AG09319 (cell line): ENCODE results near the gene EMSY.
"Not testable (repeated sequence)": the region's sequence is repeated elsewhere in the genome, so short reads cannot be mapped to it uniquely, and the experiment has no call there.

Source experiments
- DNase-seq: peaks from one replicate; pipeline ENCODE4 v3.0.0-alpha.2; 2010; ENCODE audit warnings: low read depth; ENCODE audit errors: extremely low read depth
- TF ChIP-seq, protein P1 (sequence below): IDR thresholded peaks from 2 replicates; pipeline ENCODE4 v1.5.1; 2011; ENCODE audit warnings: low read depth, mild to moderate bottlenecking, inconsistent platforms, low read length, moderate library complexity

EMSY gene

DNA sequence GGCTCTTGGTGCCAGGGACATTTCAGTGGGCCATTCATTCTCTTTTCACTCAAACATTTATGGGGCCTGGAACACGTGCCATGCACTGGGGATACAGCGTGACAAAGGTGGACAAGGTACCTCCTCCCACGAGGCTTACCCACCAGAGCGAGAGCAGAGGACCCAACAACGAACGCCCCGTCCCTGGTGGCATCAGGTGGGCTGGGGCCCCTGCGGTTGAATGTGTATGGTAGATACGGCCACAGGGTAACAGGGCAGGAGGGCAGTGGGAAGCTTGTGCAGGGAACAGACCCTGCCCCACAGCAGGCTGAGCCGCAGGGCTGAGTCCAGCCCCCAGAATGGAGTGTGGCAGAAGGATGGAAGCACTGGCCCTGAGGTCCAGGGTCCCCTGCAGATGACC, 144.7 kb downstream of the EMSY start:
- no peak for DNase-seq
- TF ChIP-seq, protein P1, sequence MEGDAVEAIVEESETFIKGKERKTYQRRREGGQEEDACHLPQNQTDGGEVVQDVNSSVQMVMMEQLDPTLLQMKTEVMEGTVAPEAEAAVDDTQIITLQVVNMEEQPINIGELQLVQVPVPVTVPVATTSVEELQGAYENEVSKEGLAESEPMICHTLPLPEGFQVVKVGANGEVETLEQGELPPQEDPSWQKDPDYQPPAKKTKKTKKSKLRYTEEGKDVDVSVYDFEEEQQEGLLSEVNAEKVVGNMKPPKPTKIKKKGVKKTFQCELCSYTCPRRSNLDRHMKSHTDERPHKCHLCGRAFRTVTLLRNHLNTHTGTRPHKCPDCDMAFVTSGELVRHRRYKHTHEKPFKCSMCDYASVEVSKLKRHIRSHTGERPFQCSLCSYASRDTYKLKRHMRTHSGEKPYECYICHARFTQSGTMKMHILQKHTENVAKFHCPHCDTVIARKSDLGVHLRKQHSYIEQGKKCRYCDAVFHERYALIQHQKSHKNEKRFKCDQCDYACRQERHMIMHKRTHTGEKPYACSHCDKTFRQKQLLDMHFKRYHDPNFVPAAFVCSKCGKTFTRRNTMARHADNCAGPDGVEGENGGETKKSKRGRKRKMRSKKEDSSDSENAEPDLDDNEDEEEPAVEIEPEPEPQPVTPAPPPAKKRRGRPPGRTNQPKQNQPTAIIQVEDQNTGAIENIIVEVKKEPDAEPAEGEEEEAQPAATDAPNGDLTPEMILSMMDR, result no peak

DNA sequence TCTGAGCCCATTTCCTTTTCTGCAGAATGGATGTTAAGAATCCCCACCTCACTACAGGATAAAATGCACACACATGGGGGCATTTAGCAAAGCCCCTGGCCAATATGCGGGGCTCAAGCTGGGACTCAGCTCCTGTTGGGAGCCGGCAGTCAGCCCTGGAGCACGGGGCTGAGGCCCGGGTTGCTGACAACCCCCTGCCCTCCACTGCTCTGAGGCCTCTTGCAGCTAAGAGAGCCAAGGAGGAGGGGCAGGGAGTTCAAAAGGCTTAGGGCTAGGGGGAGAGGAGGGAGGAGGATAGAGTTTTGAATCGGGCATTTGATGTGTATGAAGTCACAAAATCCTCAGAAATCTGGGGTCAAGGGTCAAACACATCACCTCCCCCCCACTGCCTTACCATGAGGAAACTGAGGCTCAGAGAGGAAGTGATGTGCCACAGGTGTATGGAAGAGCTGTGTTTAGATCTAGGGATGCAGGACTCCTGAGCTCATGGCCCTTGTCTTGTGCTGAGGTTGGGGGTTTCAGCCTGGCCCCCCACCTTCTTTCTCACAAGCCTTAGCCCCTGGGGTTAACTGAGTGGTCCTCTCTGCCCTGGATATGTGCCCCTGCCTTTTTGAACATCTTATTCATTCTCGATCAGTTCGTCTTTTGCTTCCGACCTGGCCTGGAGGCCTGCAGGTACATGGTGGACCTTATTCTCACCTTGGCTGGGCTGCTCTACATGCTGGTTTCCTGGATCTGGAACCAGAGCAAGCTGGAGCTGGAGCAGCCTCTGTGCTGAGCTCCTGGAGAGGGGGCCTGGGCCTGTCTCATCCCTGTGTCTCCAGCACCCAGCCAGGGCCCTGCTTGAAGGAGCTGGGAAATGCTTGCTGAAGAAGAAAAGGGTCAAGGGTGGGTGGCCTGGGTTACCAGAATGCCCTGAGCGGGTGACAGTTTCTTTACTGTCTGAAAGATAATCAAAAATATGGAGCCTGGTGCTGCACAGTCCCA, 145.4 kb downstream of the EMSY start:
- TF ChIP-seq, protein P1, result no peak
- DNase-seq, result no peak

DNA sequence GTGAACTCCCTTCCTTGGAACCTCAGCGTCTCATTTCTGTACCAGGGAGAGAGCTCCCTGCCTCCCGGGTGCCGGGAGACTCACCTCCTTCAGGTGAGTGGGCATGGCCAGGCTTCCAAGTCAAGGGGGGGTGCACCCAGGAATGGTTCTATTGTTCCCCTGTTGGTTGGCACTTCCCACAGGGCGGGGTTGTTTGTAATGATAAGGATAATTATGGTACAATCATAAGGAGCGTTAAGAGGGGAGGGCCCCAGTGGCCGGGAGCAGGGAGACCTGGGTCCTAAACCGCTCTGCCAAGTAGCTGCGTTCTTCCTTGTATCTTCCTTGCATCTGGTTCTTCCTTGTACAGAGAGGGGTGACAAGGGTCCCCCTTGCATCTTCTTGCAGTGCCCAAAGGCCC, 146.6 kb downstream of the EMSY start:
- no peak for DNase-seq
- TF ChIP-seq, protein P1, result no peak

DNA sequence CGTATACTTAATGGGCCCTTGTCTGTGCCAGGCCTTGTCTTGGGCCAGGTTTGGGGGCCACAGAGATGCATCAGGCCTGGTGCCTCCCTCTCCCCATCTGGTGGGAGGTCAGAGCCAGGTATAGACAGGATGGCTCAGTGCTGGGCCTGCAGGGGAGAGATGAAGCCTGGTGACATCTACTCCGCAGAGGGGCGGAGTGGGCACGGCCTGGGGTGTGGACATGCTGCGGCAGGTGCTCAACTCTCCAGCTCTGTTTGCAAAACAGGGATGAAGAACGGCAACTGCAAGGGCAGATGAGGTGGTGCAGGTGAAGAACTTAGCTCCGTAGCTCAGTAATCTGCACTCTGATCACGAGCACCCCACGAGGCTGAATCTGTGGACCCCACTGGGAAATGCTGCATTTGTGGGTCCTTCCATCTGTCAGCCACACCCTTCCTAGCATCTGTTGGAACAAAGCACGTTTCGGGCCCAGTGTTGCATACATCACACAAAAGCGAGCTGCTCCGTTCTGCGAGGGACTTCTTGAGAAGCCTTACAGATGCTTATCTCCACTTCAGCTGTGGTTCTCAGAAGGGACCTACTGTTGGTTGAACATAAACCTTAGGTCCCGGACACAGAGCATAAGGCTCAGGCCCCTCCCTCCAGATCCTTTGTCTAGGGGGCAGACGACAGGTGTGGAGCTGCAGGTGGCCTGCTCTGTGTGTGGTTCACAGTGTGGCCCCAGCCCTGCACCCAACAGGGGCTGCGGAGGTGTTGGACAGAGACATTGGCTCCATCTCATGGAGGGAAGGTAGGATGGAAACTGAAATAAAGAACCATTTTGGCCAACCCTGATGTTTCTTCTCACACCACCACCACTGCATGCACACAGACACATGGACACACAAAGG, 147.5 kb downstream of the EMSY start:
- TF ChIP-seq, protein P1, result no peak
- no peak for DNase-seq

DNA sequence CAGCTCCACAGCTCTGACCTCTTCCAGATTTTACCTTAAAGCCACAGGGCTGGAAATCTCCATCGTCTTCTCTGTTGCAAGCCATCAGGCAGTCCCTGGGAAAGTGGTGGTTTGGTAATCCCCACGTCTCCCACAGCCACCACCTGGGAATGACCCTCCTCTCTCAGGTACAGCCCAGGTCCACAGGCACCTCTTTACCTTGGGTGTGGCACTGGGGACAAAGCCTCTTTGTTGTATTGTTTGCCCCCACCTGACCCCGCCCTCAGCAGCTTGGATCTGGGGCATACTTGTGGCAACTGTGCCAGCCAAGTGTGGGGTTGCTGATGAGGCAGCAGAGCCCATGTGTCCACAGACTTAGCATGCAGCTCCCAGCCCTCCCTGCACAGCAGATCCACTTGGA, 148.1 kb downstream of the EMSY start:
- TF ChIP-seq, protein P1, result no peak
- DNase-seq, result no peak

DNA sequence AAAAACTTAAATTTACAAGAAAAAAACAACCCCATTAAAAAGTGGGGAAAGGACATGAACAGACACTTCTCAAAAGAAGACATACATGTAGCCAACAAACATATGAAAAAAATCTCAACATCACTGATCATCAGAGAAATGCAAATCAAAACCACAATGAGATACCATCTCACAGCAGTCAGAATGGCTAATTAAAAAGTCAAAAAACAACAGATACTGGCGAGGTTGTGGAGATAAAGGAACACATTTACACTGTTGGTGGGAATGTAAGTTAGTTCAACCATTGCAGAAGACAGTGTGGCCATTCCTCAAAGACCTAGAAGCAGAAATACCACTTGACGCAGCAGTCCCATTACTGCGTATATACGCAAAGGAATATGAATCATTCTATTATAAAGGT, 150.3 kb downstream of the EMSY start:
- DNase-seq, result not testable (repeated sequence)

DNA sequence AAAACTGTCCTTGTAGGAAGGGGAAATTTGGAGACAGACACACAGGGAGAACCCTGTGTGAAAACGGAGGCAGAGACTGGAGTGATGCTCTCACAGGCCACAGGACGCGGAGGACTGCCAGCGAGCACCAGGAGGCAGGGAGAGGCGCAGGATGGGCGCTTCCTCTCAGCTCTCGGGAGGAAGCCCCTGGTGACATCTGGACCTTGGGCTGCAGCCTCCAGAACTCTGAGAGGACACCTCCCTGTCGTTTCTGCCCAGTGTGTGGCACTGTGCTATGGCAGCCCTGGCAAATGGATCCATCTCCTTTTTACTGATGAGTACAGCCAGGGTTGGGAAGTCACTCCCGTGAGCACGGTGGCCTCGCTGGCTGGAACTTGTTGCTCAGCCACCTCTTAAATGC, 151.8 kb downstream of the EMSY start:
- DNase-seq, result no peak
- TF ChIP-seq, protein P1, result no peak
